Astrocyte (in vitro differentiated cells and primary cell): Measurements from ENCODE around the gene AFF2. TPM values are rescaled to one million over a fixed set of nuclear protein-coding genes. Genes with fewer than 3 reads are reported as not detected.

ENCODE experiments used
- DNase-seq: peaks from one replicate; pipeline ENCODE4 v3.0.0-alpha.2; 2010; ENCODE audit warnings: low read depth
- FAIRE-seq: peaks from 2 replicates; lab custom pipeline; 2011; peaks lifted over from hg19 to GRCh38; lab: Jason Lieb, UNC
- H2AFZ ChIP-seq: 2 replicates; pipeline ENCODE4 v1.6.0; 2012; ENCODE audit warnings: low read depth, low read length, inconsistent platforms
- H3K27ac ChIP-seq: 2 replicates; pipeline ENCODE4 v1.5.1; 2011; ENCODE audit warnings: low read depth, low read length, inconsistent platforms
- H3K27me3 ChIP-seq: 2 replicates; pipeline ENCODE4 v1.6.0; 2011; ENCODE audit warnings: low read length, inconsistent platforms; ENCODE audit not compliant: insufficient read depth
- H3K36me3 ChIP-seq: 2 replicates; pipeline ENCODE4 v1.5.1; 2011; ENCODE audit warnings: low read length, inconsistent platforms; ENCODE audit not compliant: insufficient read depth
- H3K4me1 ChIP-seq: 2 replicates; pipeline ENCODE4 v1.5.1; 2011; ENCODE audit warnings: low read length, inconsistent platforms; ENCODE audit not compliant: insufficient read depth
- H3K4me2 ChIP-seq: 2 replicates; pipeline ENCODE4 v1.6.0; 2012; ENCODE audit warnings: low read length, inconsistent platforms
- H3K4me3 ChIP-seq: 2 replicates; pipeline ENCODE4 v1.5.1; 2011; ENCODE audit warnings: low read depth, mild to moderate bottlenecking, low read length, inconsistent platforms; ENCODE audit not compliant: insufficient read depth
- H3K79me2 ChIP-seq: 2 replicates; pipeline ENCODE4 v1.6.0; 2012; ENCODE audit warnings: mild to moderate bottlenecking, low read length, inconsistent platforms; ENCODE audit not compliant: insufficient read depth
- H3K9ac ChIP-seq: 2 replicates; pipeline ENCODE4 v1.6.0; 2012; ENCODE audit warnings: mild to moderate bottlenecking, low read length, inconsistent platforms
- H3K9me3 ChIP-seq: 2 replicates; pipeline ENCODE4 v1.5.1; 2012; ENCODE audit warnings: low read depth, mild to moderate bottlenecking, low read length, inconsistent platforms; ENCODE audit not compliant: insufficient read depth
- H4K20me1 ChIP-seq: 2 replicates; pipeline ENCODE4 v1.6.0; 2012; ENCODE audit warnings: low read length, inconsistent platforms; ENCODE audit not compliant: insufficient read depth
- H3K27ac Mint-ChIP-seq: one replicate; pipeline ENCODE4 v1.8.0; 2021; ENCODE audit warnings: mild to moderate bottlenecking, mixed read lengths; ENCODE audit not compliant: unreplicated experiment
- H3K27me3 Mint-ChIP-seq: one replicate; pipeline ENCODE4 v1.8.0; 2021; ENCODE audit warnings: low read depth, mixed read lengths; ENCODE audit not compliant: unreplicated experiment
- H3K36me3 Mint-ChIP-seq: one replicate; pipeline ENCODE4 v1.8.0; 2021; ENCODE audit warnings: low read depth, mixed read lengths; ENCODE audit not compliant: unreplicated experiment
- H3K4me1 Mint-ChIP-seq: one replicate; pipeline ENCODE4 v1.8.0; 2021; ENCODE audit warnings: low read depth, mixed read lengths; ENCODE audit not compliant: unreplicated experiment
- H3K4me3 Mint-ChIP-seq: one replicate; pipeline ENCODE4 v1.8.0; 2021; ENCODE audit warnings: mild to moderate bottlenecking, moderate library complexity, mixed read lengths; ENCODE audit not compliant: unreplicated experiment
- H3K9me3 Mint-ChIP-seq: one replicate; pipeline ENCODE4 v1.8.0; 2021; ENCODE audit warnings: mild to moderate bottlenecking, mixed read lengths; ENCODE audit not compliant: unreplicated experiment
- EZH2 ChIP-seq: IDR thresholded peaks from 2 replicates; pipeline ENCODE4 v1.6.1; 2012; ENCODE audit warnings: mild to moderate bottlenecking, low read length, inconsistent platforms; ENCODE audit not compliant: insufficient read depth
- total RNA-seq: library from RNA; stranded (reverse); gene quantifications from 2 replicates; pipeline ENCODE4 v1.2.1, GENCODE V29; 2021
- TF ChIP-seq, protein P1 (sequence below): IDR thresholded peaks from 2 replicates; pipeline ENCODE4 v1.5.1; 2011; ENCODE audit warnings: low read depth, mild to moderate bottlenecking, inconsistent platforms, low read length, moderate library complexity; ENCODE audit not compliant: insufficient read depth

The AFF2 gene
- total RNA-seq, 1 donor from 2014 or later, result 8.3 TPM

- Histone ChIP-seq H3K9ac (no peak overlapping the region), H3K27ac (no peak overlapping the region), H3K79me2 (no peaks in the 10 kb centered on the region), H2AFZ (no peak overlapping the region), H3K4me3 (no peak overlapping the region), H3K9me3 (no peaks in the 10 kb centered on the region), H4K20me1 (no peaks in the 10 kb centered on the region), H3K36me3 (no peaks in the 10 kb centered on the region), H3K4me1 (no peaks in the 10 kb centered on the region), H3K27me3 (no peaks in the 10 kb centered on the region), H3K4me2 (no peak overlapping the region)
- no peak for TF ChIP-seq EZH2
- TF ChIP-seq, protein P1, sequence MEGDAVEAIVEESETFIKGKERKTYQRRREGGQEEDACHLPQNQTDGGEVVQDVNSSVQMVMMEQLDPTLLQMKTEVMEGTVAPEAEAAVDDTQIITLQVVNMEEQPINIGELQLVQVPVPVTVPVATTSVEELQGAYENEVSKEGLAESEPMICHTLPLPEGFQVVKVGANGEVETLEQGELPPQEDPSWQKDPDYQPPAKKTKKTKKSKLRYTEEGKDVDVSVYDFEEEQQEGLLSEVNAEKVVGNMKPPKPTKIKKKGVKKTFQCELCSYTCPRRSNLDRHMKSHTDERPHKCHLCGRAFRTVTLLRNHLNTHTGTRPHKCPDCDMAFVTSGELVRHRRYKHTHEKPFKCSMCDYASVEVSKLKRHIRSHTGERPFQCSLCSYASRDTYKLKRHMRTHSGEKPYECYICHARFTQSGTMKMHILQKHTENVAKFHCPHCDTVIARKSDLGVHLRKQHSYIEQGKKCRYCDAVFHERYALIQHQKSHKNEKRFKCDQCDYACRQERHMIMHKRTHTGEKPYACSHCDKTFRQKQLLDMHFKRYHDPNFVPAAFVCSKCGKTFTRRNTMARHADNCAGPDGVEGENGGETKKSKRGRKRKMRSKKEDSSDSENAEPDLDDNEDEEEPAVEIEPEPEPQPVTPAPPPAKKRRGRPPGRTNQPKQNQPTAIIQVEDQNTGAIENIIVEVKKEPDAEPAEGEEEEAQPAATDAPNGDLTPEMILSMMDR, result no peak
- H3K27me3 Mint-ChIP-seq, result no peaks in the 10 kb centered on the region
- FAIRE-seq (peak; percentile 85), DNase-seq (no peak)
- no peak overlapping the region for H3K27ac Mint-ChIP-seq
- no peaks in the 10 kb centered on the region for H3K36me3 Mint-ChIP-seq
- no peak overlapping the region for H3K4me3 Mint-ChIP-seq
- no peaks in the 10 kb centered on the region for H3K9me3 Mint-ChIP-seq
- peaks cover 5% of the 10 kb centered on the region for H3K4me1 Mint-ChIP-seq
These were observed 23.1 kb downstream of the AFF2 start for GRCh38 chrX:148523303-148524080.

DNA sequence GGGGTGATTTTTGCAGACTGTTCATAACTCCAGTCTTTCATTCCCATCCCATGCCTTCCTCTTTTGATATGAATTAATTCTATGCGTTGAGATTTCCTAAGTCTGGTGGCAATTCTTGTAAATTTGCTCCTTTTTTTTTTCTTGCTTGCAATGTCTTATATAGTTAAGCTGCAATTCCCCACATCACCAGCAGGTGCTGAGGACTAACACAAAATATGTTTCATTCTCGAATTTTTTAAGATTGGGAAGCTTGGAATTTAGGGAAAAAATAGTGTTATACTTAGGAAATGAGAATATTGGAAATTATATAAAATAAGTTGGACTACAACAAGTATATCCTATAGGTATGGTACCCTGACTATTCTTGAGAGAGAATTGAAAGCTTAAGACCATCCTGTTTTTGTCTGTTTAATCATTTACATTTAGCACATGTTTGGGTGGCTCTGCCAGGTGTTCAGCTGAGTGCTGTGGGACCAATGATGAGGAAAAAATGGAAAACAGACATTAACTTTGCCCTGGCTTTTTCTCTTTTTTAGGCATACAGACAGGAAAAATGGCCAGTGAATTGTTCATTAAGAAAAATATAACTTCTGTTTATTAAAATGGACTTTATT, 30.2 kb downstream of the AFF2 start:
- no peaks in the 10 kb centered on the region for H3K27me3 Mint-ChIP-seq
- H3K9me3 Mint-ChIP-seq, result no peaks in the 10 kb centered on the region
- FAIRE-seq (peak; percentile 73), DNase-seq (peak; percentile 6)
- Histone ChIP-seq H3K27me3 (no peaks in the 10 kb centered on the region), H3K4me3 (no peak overlapping the region), H3K36me3 (no peaks in the 10 kb centered on the region), H2AFZ (no peak overlapping the region), H3K79me2 (no peaks in the 10 kb centered on the region), H3K9ac (no peak overlapping the region), H3K27ac (no peak overlapping the region), H3K4me1 (no peaks in the 10 kb centered on the region), H3K9me3 (no peaks in the 10 kb centered on the region), H4K20me1 (no peaks in the 10 kb centered on the region), H3K4me2 (no peak overlapping the region)
- no peak overlapping the region for H3K4me3 Mint-ChIP-seq
- H3K36me3 Mint-ChIP-seq, result no peaks in the 10 kb centered on the region
- H3K4me1 Mint-ChIP-seq, result peaks cover 2% of the 10 kb centered on the region
- no peak overlapping the region for H3K27ac Mint-ChIP-seq
- TF ChIP-seq, protein P1, result peak; percentile 43
- no peak for TF ChIP-seq EZH2

GRCh38 chrX:148534291-148534690, 33.9 kb downstream of the AFF2 start:
- H4K20me1 ChIP-seq, result no peaks in the 10 kb centered on the region
- H3K4me3 ChIP-seq, result no peak overlapping the region
- H3K9me3 ChIP-seq, result no peaks in the 10 kb centered on the region
- H3K4me1 ChIP-seq, result no peaks in the 10 kb centered on the region
- Mint-ChIP-seq H3K9me3 (no peaks in the 10 kb centered on the region), H3K4me3 (no peak overlapping the region), H3K4me1 (peaks cover 13% of the 10 kb centered on the region), H3K27me3 (no peaks in the 10 kb centered on the region), H3K27ac (no peak overlapping the region), H3K36me3 (no peaks in the 10 kb centered on the region)
- H3K36me3 ChIP-seq, result no peaks in the 10 kb centered on the region
- DNase-seq (peak; percentile 4), FAIRE-seq (peak; percentile 5)
- no peaks in the 10 kb centered on the region for H3K27me3 ChIP-seq
- H3K79me2 ChIP-seq, result no peaks in the 10 kb centered on the region
- H3K9ac ChIP-seq, result no peak overlapping the region
- no peak overlapping the region for H2AFZ ChIP-seq
- TF ChIP-seq EZH2, result no peak
- TF ChIP-seq, protein P1, result no peak
- H3K4me2 ChIP-seq, result no peak overlapping the region
- no peak overlapping the region for H3K27ac ChIP-seq
